NCI-H748 (cell line): Measurements from ENCODE around the gene PPP1R9A.
A peak's percentile ranks its signal among the peaks of the same experiment; 100 is the strongest.

Experiments
- DNase-seq: peaks from one replicate; lab custom pipeline; 2025; ENCODE audit not compliant: unreplicated experiment; lab: John Stamatoyannopoulos, UW

Gene PPP1R9A

GRCh38 chr7:95026421-95027072 lies 119.2 kb downstream of the PPP1R9A start:
- DNase-seq, result no peak

GRCh38 chr7:95027234-95027872 lies 120.0 kb downstream of the PPP1R9A start:
- peak; percentile 36 for DNase-seq

- peak; percentile 39 for DNase-seq
Measured at GRCh38 chr7:95028683-95029082, 121.3 kb downstream of the PPP1R9A start.

- DNase-seq, result no peak
Measured at GRCh38 chr7:95035295-95035694, 127.9 kb downstream of the PPP1R9A start.

GRCh38 chr7:95041031-95041430 lies 133.6 kb downstream of the PPP1R9A start:
- no peak for DNase-seq

GRCh38 chr7:95045236-95045923 lies 138.0 kb downstream of the PPP1R9A start:
- peak; percentile 72 for DNase-seq

- peak; percentile 48 for DNase-seq
Measured at GRCh38 chr7:95046494-95047240, 139.3 kb downstream of the PPP1R9A start.

GRCh38 chr7:95047291-95047690 lies 139.9 kb downstream of the PPP1R9A start:
- no peak for DNase-seq

GRCh38 chr7:95052566-95053094 lies 145.2 kb downstream of the PPP1R9A start:
- DNase-seq, result no peak

- no peak for DNase-seq
Measured at GRCh38 chr7:95054386-95054785, 147.0 kb downstream of the PPP1R9A start.

- no peak for DNase-seq
Measured at GRCh38 chr7:95055295-95055694, 147.9 kb downstream of the PPP1R9A start.

- DNase-seq, result no peak
Measured at GRCh38 chr7:95056107-95056739, 148.8 kb downstream of the PPP1R9A start.

- DNase-seq, result no peak
Measured at GRCh38 chr7:95056901-95057300, 149.5 kb downstream of the PPP1R9A start.

GRCh38 chr7:95059842-95060313 lies 152.5 kb downstream of the PPP1R9A start:
- DNase-seq, result no peak

- no peak for DNase-seq
Measured at GRCh38 chr7:95062901-95063300, 155.5 kb downstream of the PPP1R9A start.

- no peak for DNase-seq
Measured at GRCh38 chr7:95066737-95067530, 159.5 kb downstream of the PPP1R9A start.

GRCh38 chr7:95088536-95089215 lies 181.3 kb downstream of the PPP1R9A start:
- no peak for DNase-seq

GRCh38 chr7:95089414-95090315 lies 182.3 kb downstream of the PPP1R9A start:
- DNase-seq, result no peak
